CD8-positive, alpha-beta memory T cell (primary cell): Measurements from ENCODE around the gene PFKL. TPM values are rescaled to one million over a fixed set of nuclear protein-coding genes. Genes with fewer than 3 reads are reported as not detected.
"Not testable (repeated sequence)": the region's sequence is repeated elsewhere in the genome, so short reads cannot be mapped to it uniquely, and the experiment has no call there.

Experiments used
- CTCF ChIA-PET: fragments of 350-600 bp; sonication (Branson Sonifier 250); formaldehyde crosslinking; loops from one replicate; lab custom pipeline; 2021; ENCODE audit warnings: antibody characterized with exemption; lab: Charles Lee
- POLR2A ChIA-PET: fragments of 350-600 bp; sonication (Branson Sonifier 250); formaldehyde crosslinking; loops from one replicate; lab custom pipeline; 2021; ENCODE audit warnings: antibody characterized with exemption; lab: Charles Lee
- DNase-seq, 5 donors: peaks; one replicate each; pipeline versions ENCODE4 v3.0.0 to v3.0.0-alpha.2; 2020 to 2022; ENCODE audit warnings: mixed read lengths in 1 of 5
- H3K27ac ChIP-seq: one replicate; pipeline ENCODE4 v1.7.0; 2013; ENCODE audit warnings: low read depth, mild to moderate bottlenecking, low read length, moderate library complexity
- H3K27me3 ChIP-seq: 2 replicates; pipeline ENCODE4 v1.7.0; 2013; ENCODE audit warnings: low read length, mild to moderate bottlenecking; ENCODE audit not compliant: insufficient read depth, poor library complexity, severe bottlenecking
- H3K36me3 ChIP-seq: 2 replicates; pipeline ENCODE4 v1.7.0; 2013; ENCODE audit warnings: mild to moderate bottlenecking, low read length, moderate library complexity; ENCODE audit not compliant: insufficient read depth
- H3K4me1 ChIP-seq: 2 replicates; pipeline ENCODE4 v1.7.0; 2013; ENCODE audit warnings: mild to moderate bottlenecking, low read length, moderate library complexity; ENCODE audit not compliant: insufficient read depth
- H3K4me3 ChIP-seq: 2 replicates; pipeline ENCODE4 v1.7.0; 2013; ENCODE audit warnings: mild to moderate bottlenecking, low read length
- H3K9me3 ChIP-seq: 2 replicates; pipeline ENCODE4 v1.7.0; 2013; ENCODE audit warnings: mild to moderate bottlenecking, low read length
- H3K27ac Mint-ChIP-seq, 8 donors: one replicate each; pipeline ENCODE4 v1.8.0; 2020 to 2021; ENCODE audit warnings: mixed read lengths in 8 of 8, mild to moderate bottlenecking in 6 of 8, inconsistent platforms in 3 of 8, moderate library complexity in 3 of 8
- H3K27me3 Mint-ChIP-seq, 2 donors: one replicate each; pipeline ENCODE4 v1.8.0; 2020 to 2021; ENCODE audit warnings: mixed read lengths in 2 of 2, mild to moderate bottlenecking in 1 of 2, moderate library complexity in 1 of 2
- H3K36me3 Mint-ChIP-seq, 3 donors: one replicate each; pipeline ENCODE4 v1.8.0; 2020 to 2021; ENCODE audit warnings: mixed read lengths in 3 of 3, inconsistent platforms in 1 of 3, mild to moderate bottlenecking in 1 of 3
- H3K4me1 Mint-ChIP-seq, 3 donors: one replicate each; pipeline ENCODE4 v1.8.0; 2020 to 2021; ENCODE audit warnings: mixed read lengths in 3 of 3, inconsistent platforms in 1 of 3, mild to moderate bottlenecking in 1 of 3
- H3K4me3 Mint-ChIP-seq, 7 donors: one replicate each; pipeline ENCODE4 v1.8.0; 2020 to 2021; ENCODE audit warnings: mixed read lengths in 7 of 7, mild to moderate bottlenecking in 6 of 7, moderate library complexity in 4 of 7, inconsistent platforms in 2 of 7
- H3K9me3 Mint-ChIP-seq, 5 donors: one replicate each; pipeline ENCODE4 v1.8.0; 2020 to 2022; ENCODE audit warnings: mixed read lengths in 5 of 5, mild to moderate bottlenecking in 3 of 5, moderate library complexity in 2 of 5, inconsistent platforms in 1 of 5
- polyA plus RNA-seq: library from polyadenylated mRNA; unstranded; fragments of 300-500 nt; fragmentation: Illumina TruSeq; gene quantifications from one replicate; pipeline ENCODE4 v1.2.3, GENCODE V29; 2021
- total RNA-seq, 2 experiments: library from RNA; stranded (reverse); gene quantifications; one replicate each; pipeline ENCODE4 v1.2.3, GENCODE V29; 2021

PFKL gene
- total and polyA plus RNA-seq, 3 experiments from 2014 or later, result 105 to 129 (median 122) TPM

- DNase-seq, result peak in 1 of 5 donors; percentile 24
- POLR2A ChIA-PET, result no interaction called here
- Histone ChIP-seq H3K36me3 (no peaks in the 10 kb centered on the region), H3K4me3 (peak overlapping the region; percentile 73), H3K4me1 (peaks cover 64% of the 10 kb centered on the region), H3K27ac (peak overlapping the region; percentile 72), H3K27me3 (no peaks in the 10 kb centered on the region), H3K9me3 (no peaks in the 10 kb centered on the region)
- Mint-ChIP-seq H3K4me1 (peaks cover 35 to 66% (median 48%) of the 10 kb centered on the region in 3 donors), H3K36me3 (peaks cover 0 to 7% (median 0%) of the 10 kb centered on the region in 3 donors), H3K9me3 (no peaks in the 10 kb centered on the region), H3K27ac (peak overlapping the region; percentile 76 to 97 (median 89)), H3K4me3 (peak overlapping the region; percentile 83 to 98 (median 88)), H3K27me3 (no peaks in the 10 kb centered on the region)
- CTCF ChIA-PET, result interaction anchor here (2.1 kb wide), 1 partner anchor 31 kb away, joined by 7 read pairs; no protein-coding TSS in a partner anchor
These were observed 782 bp upstream of the PFKL start for GRCh38 chr21:44299085-44299457.

- H3K27me3 Mint-ChIP-seq, result no peaks in the 10 kb centered on the region
- H3K36me3 ChIP-seq, result no peaks in the 10 kb centered on the region
- peaks cover 0 to 10% (median 0%) of the 10 kb centered on the region in 3 donors for H3K36me3 Mint-ChIP-seq
- no peaks in the 10 kb centered on the region for H3K9me3 ChIP-seq
- peaks cover 54% of the 10 kb centered on the region for H3K4me1 ChIP-seq
- peak overlapping the region; percentile 76 to 87 (median 78) for H3K4me3 Mint-ChIP-seq
- H3K27ac ChIP-seq, result peak overlapping the region; percentile 48
- POLR2A ChIA-PET, result interaction anchor here (0.6 kb wide), 1 partner anchor 574 kb away, joined by 3 read pairs; no protein-coding TSS in a partner anchor
- no peaks in the 10 kb centered on the region for H3K9me3 Mint-ChIP-seq
- peaks cover 39 to 66% (median 55%) of the 10 kb centered on the region in 3 donors for H3K4me1 Mint-ChIP-seq
- DNase-seq, result peak; percentile 40 to 73 (median 62)
- peak overlapping the region; percentile 33 to 91 (median 67) for H3K27ac Mint-ChIP-seq
- no peaks in the 10 kb centered on the region for H3K27me3 ChIP-seq
- CTCF ChIA-PET, result no interaction called here
- H3K4me3 ChIP-seq, result peak overlapping the region; percentile 51
These were observed 558 bp downstream of the PFKL start for GRCh38 chr21:44300262-44300959.

DNA sequence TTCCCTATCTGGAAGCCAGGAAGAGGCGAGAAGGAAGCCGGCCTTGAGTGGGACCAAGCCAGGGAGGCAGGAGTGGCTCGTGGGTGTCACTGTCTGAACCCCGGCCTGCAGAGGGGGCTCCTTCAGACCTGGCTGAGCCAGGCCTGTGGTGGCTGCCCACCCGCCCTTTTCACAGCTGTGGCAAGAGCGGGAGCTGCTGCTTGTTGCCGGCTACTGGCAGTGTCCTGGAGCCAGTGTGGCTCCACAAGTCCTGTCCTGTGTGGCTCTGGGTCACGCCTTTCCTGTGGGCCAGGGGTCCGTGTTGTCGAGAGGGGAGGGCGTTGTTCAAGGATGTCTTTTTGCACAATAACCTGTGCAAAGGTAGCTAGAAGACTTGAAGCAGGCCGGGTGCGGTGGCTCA lies 1.3 kb downstream of the PFKL start:
- H3K36me3 Mint-ChIP-seq, result peaks cover 0 to 10% (median 0%) of the 10 kb centered on the region in 3 donors
- no peaks in the 10 kb centered on the region for H3K27me3 ChIP-seq
- ChIA-PET CTCF (no interaction called here), POLR2A (interaction anchor here (0.6 kb wide), 1 partner anchor 573 kb away, joined by 3 read pairs; no protein-coding TSS in a partner anchor)
- peaks cover 52% of the 10 kb centered on the region for H3K4me1 ChIP-seq
- peaks cover 37 to 65% (median 55%) of the 10 kb centered on the region in 3 donors for H3K4me1 Mint-ChIP-seq
- no peaks in the 10 kb centered on the region for H3K36me3 ChIP-seq
- H3K27ac ChIP-seq, result peak overlapping the region; percentile 48
- DNase-seq, result no peak
- H3K4me3 Mint-ChIP-seq, result peak overlapping the region; percentile 76 to 87 (median 78)
- H3K4me3 ChIP-seq, result peak overlapping the region; percentile 51
- H3K27ac Mint-ChIP-seq, result peak overlapping the region in 7 of 8 donors; percentile 33 to 91 (median 66)
- no peaks in the 10 kb centered on the region for H3K27me3 Mint-ChIP-seq
- no peaks in the 10 kb centered on the region for H3K9me3 ChIP-seq
- H3K9me3 Mint-ChIP-seq, result no peaks in the 10 kb centered on the region

DNA sequence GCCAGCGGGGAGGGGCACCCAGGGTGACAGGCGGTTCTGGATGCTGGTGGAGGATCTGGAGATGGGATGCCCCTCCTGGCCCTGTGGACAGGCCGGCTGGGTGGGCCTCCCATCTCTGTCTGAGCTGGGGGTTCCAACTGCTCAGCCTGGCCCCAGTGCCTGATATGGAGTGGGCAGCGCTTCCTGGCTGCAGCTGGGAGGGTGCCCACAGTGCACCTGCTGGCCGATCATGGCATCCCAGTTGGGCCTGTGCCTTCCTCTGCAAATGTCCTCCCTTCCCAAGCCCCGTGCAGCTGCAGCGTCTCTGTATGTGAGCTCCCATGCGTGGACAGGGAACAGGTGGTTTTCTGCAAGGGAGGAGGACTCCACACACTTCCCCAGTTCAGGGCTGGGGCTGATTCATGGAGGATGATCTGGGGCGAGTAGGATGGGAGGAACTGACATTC lies 2.1 kb downstream of the PFKL start:
- Mint-ChIP-seq H3K27ac (peak overlapping the region in 6 of 8 donors; percentile 29 to 88 (median 46)), H3K9me3 (no peaks in the 10 kb centered on the region), H3K36me3 (peaks cover 0 to 15% (median 0%) of the 10 kb centered on the region in 3 donors), H3K27me3 (no peaks in the 10 kb centered on the region), H3K4me1 (peaks cover 37 to 65% (median 55%) of the 10 kb centered on the region in 3 donors), H3K4me3 (peak overlapping the region; percentile 29 to 91 (median 70))
- ChIA-PET CTCF (no interaction called here), POLR2A (no interaction called here)
- H3K4me3 ChIP-seq, result no peak overlapping the region
- peaks cover 52% of the 10 kb centered on the region for H3K4me1 ChIP-seq
- no peaks in the 10 kb centered on the region for H3K27me3 ChIP-seq
- no peaks in the 10 kb centered on the region for H3K36me3 ChIP-seq
- no peaks in the 10 kb centered on the region for H3K9me3 ChIP-seq
- DNase-seq, result no peak
- H3K27ac ChIP-seq, result no peak overlapping the region

DNA sequence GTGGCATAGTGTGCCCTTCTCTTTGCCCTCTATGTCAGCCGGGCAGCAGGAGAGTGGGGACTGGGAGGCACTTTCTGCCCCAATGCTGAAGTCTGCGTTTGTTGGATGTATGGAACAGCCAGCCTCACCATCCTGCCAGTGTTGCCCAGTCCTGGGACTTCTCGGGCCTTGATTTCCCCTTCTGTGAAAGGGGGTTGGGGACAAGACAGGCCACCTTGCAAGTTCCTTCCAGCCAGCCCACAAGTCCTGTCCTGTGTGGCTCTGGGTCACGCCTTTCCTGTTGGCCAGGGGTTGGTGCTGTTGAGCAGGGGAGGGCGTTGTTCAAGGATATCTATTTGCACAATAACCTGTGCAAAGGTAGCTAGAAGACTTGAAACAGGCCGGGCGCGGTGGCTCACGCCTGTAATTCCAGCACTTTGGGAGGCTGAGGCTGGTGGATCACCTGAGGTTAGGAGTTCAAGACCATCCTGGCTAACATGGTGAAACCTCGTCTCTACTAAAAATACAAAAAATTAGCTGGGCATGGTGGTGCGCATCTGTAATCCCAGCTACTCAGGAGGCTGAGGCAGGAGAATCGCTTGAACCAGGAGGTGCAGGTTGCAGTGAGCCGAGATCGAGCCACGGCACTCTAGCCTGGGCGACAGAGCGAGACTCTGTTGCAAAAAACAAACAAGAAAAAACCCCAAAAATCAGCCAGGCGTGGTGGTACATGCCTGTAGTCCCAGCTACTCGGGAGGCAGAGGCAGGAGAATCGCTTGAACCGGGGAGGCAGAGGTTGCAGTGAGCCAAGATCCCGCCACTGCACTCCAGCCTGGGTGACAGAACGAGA lies 2.9 kb downstream of the PFKL start:
- H3K27ac ChIP-seq, H3K27me3 Mint-ChIP-seq, H3K9me3 ChIP-seq, CTCF ChIA-PET, H3K27me3 ChIP-seq, POLR2A ChIA-PET, DNase-seq, H3K9me3 Mint-ChIP-seq, H3K36me3 ChIP-seq, H3K4me3 ChIP-seq: not testable (repeated sequence)
- peak overlapping the region; percentile 29 to 91 (median 70) for H3K4me3 Mint-ChIP-seq
- H3K4me1 Mint-ChIP-seq, result peaks cover 37 to 60% (median 49%) of the 10 kb centered on the region in 3 donors
- H3K27ac Mint-ChIP-seq, result peak overlapping the region in 6 of 8 donors; percentile 36 to 79 (median 52)
- peaks cover 46% of the 10 kb centered on the region for H3K4me1 ChIP-seq
- H3K36me3 Mint-ChIP-seq, result peaks cover 0 to 23% (median 0%) of the 10 kb centered on the region in 3 donors

DNA sequence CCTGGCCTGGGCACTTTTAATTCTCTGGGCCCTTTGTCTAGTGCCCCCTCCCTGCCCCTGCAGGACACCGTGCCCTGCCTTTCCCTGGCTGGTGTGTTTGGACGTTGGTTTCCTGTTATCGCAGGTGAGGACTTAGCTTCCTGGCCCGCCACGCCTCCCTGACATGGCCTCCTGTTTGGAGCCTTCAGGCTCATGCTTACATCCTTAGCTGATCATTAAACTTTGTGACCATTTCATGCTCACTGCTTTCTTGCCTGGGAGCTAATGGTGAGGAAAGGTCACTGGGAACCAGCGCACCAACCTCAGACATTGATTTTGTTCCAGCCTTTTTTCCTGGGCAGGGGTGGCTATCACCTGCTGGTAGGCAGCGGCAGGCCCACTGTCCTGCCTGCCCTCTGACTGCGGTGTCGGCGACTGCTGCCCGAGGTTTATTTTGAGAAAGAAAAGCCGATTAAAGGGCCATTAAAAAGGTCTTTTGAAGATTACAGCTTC lies 3.7 kb downstream of the PFKL start:
- peaks cover 40% of the 10 kb centered on the region for H3K4me1 ChIP-seq
- H3K9me3 ChIP-seq, result no peaks in the 10 kb centered on the region
- DNase-seq, result no peak
- H3K27me3 ChIP-seq, result no peaks in the 10 kb centered on the region
- ChIA-PET CTCF (interaction anchor here (0.8 kb wide), 1 partner anchor 10 kb away, joined by 3 read pairs; no protein-coding TSS in a partner anchor), POLR2A (no interaction called here)
- H3K27ac ChIP-seq, result no peak overlapping the region
- H3K36me3 Mint-ChIP-seq, result peaks cover 0 to 28% (median 0%) of the 10 kb centered on the region in 3 donors
- H3K4me3 ChIP-seq, result no peak overlapping the region
- H3K4me1 Mint-ChIP-seq, result peaks cover 29 to 58% (median 46%) of the 10 kb centered on the region in 3 donors
- H3K36me3 ChIP-seq, result peaks cover 6% of the 10 kb centered on the region
- H3K27me3 Mint-ChIP-seq, result no peaks in the 10 kb centered on the region
- H3K4me3 Mint-ChIP-seq, result peak overlapping the region; percentile 50 to 91 (median 74)
- peak overlapping the region in 6 of 8 donors; percentile 23 to 90 (median 79) for H3K27ac Mint-ChIP-seq
- H3K9me3 Mint-ChIP-seq, result no peaks in the 10 kb centered on the region

DNA sequence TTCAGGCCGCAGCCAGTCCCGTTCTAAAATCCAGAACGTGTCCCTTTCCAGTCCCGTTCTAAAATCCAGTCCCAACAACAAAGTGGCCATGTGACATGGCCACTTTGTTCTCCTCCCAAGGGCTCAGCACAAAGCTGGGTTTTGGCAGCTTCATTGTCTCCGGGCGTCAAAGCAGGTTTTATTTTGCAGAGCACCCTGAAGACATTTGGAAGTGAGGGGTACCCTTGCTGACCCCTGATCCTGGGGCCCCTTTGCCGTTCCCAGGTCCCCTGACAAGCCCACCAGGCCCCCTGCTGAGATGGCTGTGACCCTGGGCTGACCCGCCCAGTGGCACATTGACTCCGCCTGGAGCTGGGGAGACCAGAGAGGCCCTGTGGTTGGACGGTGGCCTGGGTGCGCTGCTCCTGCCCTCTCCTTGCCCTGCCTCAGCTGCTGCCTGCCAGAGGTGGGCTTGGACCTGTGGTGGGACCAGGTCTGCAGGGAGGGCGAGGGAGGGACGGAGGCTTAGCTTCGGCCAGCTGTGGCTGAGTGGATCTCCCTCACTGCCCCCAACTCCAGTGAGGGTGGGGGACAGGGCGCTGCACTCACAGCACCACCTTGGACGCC lies 4.3 kb downstream of the PFKL start:
- Mint-ChIP-seq H3K9me3 (no peaks in the 10 kb centered on the region), H3K4me1 (peaks cover 29 to 53% (median 40%) of the 10 kb centered on the region in 3 donors), H3K36me3 (peaks cover 0 to 30% (median 0%) of the 10 kb centered on the region in 3 donors), H3K27ac (peak overlapping the region in 1 of 8 donors; percentile 79), H3K4me3 (no peak overlapping the region), H3K27me3 (no peaks in the 10 kb centered on the region)
- CTCF ChIA-PET, result interaction anchor here (0.8 kb wide), 1 partner anchor 9 kb away, joined by 3 read pairs; no protein-coding TSS in a partner anchor
- Histone ChIP-seq H3K27ac (no peak overlapping the region), H3K27me3 (no peaks in the 10 kb centered on the region), H3K4me3 (no peak overlapping the region), H3K4me1 (peaks cover 38% of the 10 kb centered on the region), H3K9me3 (no peaks in the 10 kb centered on the region), H3K36me3 (peaks cover 6% of the 10 kb centered on the region)
- no peak for DNase-seq
- POLR2A ChIA-PET, result no interaction called here
